Limb (tissue), 2 donors: Measurements from ENCODE around the gene PARK7.

Experiments
- DNase-seq, 2 donors: peaks; one replicate each; pipeline ENCODE4 v3.0.0-alpha.2; 2016; ENCODE audit errors: extremely low spot score in 2 of 2

Gene PARK7

GRCh38 chr1:8023287-8023994 is 61.9 kb downstream of the PARK7 start:
- no peak for DNase-seq

DNA sequence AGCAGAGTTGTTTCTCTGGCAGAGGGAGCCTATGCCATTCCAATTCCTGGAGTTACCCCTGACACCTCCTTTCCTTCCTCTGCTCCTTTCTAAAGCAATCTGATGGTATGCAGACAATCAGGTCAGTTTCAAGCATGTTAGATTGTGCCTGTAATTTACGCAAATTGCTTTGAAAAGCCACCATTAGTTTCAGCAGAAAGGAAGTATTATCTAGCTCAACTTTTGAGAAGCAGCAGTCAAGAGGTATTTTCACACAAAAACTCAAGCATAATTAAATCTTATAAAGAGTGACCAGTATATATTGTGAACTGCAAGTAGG is 62.4 kb downstream of the PARK7 start:
- no peak for DNase-seq

DNA sequence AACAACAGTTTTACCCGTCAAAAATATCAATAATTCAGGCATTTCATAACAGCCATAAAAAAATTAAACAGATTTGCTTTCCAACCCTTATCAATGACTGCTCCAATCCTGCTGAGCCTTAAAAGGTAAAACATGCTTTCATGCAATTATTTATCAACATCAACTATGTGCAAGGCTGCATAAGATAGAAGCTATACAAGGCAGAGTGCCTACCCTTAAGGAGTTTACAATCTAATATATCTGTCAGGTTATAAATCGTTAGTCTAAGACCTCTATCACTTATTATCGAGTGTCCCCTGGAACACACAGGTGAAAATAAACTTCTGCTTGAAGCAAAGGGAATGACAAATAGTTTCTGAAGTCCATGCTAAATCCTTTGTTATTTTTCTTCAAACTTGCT is 62.8 kb downstream of the PARK7 start:
- DNase-seq: no peak

DNA sequence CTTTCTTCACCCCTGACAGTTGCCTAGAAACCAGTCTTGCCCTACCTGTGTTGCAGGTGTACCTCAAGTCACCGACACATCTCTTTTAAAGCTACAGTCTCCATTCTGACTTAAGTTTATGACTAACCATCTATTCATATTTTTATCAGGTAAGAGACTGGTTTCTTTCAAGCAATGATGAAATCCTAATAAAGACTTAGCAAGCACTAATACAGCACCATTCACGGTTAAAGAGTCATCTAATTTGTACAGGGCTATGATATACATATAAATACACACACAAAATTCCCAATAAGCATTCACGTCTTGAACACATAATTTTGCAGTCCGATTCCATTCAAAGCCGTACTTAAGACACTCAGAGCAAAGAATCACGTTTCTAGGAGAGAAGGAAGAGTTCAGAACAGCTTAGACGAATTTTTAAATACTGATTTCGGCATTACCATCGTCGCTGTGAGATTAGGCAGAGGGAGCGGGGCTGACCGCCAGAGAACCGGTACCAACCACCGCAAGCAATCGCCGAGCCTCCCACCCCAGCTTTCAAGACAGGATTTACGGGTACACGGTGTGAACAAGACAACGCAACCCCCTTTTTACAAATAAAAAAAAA is 63.7 kb downstream of the PARK7 start:
- no peak for DNase-seq

GRCh38 chr1:8025671-8026144 is 64.2 kb downstream of the PARK7 start:
- DNase-seq: no peak

DNA sequence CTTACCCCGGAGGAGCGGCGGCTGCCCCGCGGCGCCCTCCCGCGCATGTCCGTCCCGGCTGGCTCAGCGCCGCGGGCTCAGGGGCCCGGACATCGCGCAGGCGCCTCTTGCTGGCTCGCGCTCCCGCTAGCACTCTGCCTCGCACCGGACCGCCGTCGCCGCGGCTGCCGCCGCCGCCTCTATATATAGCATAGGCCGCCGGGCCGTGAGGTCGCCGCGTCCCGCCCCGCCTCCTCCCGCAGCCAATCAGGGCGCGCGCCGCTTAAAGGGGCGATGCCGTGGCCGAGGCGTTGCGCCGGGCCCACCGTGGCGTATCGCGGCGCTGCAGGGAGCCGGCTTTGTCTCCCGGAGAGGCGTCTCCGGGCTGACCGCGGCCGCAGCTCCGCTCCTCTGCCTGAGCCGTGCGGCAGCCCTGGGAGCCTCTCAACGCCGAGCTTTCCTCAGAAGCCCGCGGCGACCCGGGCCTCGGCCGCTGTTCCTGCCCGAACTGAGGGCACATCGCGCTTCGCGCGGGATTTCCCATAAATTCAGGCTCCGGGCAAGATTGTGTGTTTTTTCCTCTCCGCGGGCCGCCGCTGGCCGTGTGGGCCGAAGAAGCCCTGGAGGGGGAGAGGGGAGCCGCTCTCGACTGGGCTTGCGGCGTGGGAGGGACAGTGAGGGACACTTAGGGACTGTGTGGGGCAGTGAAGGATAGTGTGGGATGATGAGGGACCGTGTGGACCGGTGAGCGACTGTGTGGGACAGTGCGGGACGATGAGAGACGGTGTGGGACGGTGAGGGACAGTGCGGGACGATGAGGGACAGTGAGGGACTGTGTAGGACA is 64.9 kb downstream of the PARK7 start, which contains the start of gene ERRFI1:
Gene ERRFI1 (minus strand): TSS at position 157 of the 823 bp plus-strand sequence. CDS start 10,690 bp downstream, outside the sequence.
- DNase-seq: peak; percentile 91 to 97

DNA sequence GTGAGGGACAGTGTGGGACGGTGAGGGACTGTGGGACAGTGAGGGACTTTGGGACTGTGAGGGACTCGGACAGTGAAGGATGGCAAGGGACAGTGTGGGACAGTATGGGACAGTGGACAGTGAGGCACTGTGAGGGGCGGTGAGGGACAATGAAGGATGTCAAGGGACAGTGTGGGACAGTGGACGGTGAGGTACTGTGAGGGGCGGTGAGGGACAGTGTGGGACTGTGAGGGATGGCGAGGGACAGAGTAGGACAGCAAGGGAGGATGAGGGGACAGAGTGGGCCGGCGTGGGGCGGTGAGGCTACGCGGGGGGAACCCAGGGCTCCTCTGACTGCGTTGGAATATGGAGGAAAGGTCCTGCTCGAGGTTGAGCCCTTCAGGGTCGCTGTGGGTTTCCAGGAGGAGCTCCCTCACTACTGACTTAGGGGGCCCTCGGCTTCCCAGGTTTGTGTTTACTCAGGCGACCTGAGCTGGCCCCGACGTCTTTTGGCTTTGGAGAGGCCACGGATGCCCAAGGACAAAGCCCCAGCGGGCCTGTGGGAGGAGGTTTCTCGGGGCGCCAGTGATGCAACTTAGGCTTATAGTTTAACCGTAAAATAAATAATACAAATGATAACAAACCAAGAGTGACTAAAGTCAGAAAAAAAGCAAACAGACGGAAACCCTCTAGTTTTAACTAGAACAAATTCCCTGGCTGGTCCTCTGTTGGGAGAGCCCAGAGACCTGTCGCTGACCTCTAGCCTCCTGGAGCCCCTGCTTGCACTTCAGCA is 65.7 kb downstream of the PARK7 start:
- DNase-seq: peak in 1 of 2 donors; percentile 40

DNA sequence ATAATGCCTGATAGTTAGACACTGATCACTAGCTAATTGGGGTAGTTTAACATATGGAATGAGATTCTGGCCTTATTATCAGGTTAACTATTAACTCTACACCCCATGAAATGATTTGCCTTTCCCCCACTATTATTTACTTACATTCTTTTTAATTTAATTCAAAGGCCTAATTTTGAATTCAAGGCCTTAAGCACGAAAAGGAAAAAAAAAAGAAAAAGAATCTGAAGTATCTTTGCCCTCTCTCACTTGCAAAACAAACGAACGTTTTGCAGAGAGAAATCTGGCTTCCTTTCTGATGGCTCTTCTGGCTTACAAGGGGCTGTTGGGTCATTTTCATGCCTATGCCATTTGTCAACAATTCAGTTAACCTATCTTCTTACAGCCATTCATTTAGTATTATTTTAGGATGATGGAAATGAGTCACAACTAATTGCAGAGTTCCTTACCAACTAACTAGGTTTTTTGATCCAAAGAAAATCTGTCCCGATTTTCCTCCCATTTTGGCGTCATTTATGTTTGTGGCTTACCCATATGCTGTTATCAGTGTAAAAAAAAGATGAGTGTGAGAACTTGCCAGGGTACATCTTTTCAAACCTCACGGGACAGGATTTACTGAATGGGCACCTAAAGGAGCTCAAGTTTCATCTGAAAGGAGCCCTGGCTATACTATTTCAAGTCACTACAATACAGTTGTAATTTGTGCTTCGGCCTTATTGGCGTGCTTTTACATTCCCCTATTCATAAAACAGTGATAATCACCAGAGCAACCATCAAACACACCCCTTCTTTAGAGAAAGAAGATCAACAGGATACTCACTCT is 66.4 kb downstream of the PARK7 start:
- DNase-seq: no peak

DNA sequence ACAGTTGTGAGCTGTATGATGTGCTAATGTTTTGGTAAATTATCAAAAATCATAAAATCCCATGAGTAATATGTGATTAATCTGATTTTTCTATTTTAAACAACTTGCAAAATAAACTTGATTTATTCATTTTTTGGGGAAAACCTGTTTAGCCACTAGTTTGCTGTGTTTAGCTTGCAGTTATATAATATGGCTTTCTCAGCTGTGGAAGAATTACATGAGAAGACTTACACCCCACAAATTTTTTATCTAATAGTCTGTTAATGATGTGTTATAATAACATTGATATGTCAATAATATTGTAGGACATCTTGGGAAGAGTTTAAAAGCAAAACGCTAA is 67.0 kb downstream of the PARK7 start:
- no peak for DNase-seq

DNA sequence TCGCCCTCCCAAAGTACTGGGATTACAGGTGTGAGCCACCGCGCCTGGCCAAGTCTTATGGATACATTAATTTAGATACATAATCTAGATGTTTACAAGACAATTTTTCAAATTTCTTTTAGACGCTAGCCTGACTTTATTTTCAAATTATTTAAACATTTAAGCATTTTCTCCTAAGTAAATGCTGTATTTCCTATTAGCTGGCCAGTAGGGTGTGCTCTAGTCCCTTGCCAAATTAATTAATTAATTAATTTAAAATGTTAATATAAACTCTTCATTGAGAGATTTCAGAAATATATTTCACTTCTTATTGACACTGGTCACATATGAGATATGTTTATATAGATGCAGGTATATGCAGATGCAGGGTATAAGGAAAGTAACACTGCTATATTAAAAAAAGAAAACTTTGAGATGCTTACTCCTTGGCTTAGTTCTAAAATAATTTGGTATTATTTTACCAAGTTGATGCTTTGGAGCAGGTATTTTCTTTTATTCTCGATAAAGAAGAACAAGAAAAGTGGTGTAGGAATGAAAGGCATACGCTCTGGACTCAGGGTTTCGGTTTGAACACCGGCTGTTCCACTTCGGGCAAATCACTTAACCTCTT is 69.8 kb downstream of the PARK7 start:
- DNase-seq: peak in 1 of 2 donors; percentile 79

- no peak for DNase-seq
These were observed 70.9 kb downstream of the PARK7 start for GRCh38 chr1:8032366-8032910.

GRCh38 chr1:8033322-8033721 is 71.8 kb downstream of the PARK7 start:
- no peak for DNase-seq
